HG03025 (cell line): ENCODE measurements around the gene MZF1.
A peak's percentile ranks its signal among the peaks of the same experiment; 100 is the strongest.
"Not testable (repeated sequence)": the region's sequence is repeated elsewhere in the genome, so short reads cannot be mapped to it uniquely, and the experiment has no call there.

Source experiments
- ATAC-seq: cut with Tn5 transposase; IDR thresholded peaks from one replicate; pipeline ENCODE4 v1.9.1; 2021; ENCODE audit warnings: mild to moderate bottlenecking, moderate library complexity; ENCODE audit not compliant: unreplicated experiment, low FRiP score

MZF1 gene

GRCh38 chr19:58572818-58573657, at the start of gene MZF1:
Gene MZF1, minus strand, starts transcription at chr19:58573335. Its CDS starts 1,946 bp downstream, at chr19:58571389.
- peak; percentile 51 for ATAC-seq

DNA sequence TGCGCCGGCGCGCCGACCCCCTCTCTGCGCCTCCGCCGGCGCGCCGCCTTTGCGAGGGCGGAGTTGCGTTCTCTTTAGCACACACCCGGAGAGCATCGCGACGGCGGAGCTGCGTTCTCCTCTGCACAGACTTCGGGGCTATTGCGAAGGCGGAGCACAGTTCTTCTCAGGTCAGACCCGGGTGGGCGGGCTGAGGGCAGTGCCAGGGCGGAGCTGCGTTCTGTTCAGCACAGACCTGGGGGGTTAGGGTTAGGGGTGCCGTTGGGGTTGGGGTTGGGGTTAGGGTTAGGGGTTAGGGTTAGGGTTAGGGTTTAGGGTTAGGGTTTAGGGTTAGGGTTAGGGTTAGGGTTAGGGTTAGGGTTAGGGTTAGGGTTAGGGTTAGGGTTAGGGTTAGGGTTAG, 34.1 kb upstream of the MZF1 start:
- ATAC-seq = not testable (repeated sequence)

DNA sequence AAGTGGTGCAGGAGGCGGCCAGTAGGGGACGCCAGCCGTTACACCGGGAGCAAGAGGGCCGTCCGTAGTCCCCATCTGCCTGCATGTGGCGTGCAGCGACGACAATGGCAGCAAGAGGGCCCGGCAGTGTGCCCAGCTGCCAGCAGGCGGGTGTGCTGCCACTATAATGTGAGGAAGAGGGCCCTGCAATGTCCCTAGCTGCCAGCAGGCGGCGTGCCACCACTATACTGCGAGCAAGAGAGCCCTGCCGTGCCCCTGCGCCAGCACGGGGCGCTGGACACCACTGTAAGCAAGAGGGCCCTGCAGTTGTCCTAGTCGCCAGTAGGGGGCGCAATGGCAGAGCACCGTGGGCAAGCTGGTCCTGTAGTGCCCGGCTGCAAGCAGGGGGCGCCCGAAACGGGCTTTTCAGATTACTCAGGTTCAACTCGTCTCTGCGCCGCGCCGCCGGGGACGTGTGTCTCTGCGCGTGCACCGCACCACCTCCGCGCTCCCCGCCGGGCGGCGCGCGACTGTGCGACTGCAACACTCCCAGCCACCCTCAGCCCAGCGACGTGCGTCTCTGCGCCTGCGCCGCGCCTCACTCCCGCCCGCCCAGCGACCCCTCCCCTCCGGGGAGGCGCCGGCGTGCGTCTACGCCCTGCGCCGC, 33.2 kb upstream of the MZF1 start:
- ATAC-seq = not testable (repeated sequence)

GRCh38 chr19:58586133-58586765, 13.1 kb upstream of the MZF1 start:
- ATAC-seq = no peak

DNA sequence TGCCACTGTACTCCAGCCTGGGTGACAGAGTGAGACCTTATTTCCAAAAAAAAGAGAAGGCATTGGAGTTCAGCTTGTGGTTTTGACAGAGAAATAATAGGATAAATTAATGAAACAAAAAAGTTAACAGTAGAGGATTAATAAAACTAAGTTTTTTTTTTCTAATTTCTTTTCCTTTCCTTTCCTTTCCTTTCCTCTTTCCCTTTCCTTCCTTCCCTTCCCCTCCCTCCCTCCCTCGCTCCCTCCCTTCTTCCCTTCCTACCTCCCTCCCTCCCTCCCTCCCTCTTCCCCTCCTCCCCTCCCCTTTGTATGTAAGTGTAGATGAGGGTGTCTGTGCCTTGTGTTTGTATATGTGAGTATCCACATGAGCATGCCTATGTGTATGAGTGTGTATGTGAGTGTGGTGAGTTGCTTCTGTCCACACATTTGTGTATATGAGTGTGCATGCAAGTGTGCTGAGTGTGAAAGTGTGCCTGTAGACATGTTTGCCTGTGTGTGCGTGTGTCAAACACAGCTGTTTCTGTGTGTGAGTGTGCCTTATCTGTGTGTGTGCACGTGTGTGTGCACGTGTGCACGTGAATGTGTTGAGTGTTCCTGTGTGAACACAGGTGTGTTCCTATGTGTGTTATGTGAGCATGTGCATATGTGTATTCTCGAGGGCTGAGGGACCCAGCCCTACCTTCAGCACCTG, 12.5 kb upstream of the MZF1 start:
- no peak for ATAC-seq

GRCh38 chr19:58584498-58585441, 11.6 kb upstream of the MZF1 start:
- no peak for ATAC-seq

DNA sequence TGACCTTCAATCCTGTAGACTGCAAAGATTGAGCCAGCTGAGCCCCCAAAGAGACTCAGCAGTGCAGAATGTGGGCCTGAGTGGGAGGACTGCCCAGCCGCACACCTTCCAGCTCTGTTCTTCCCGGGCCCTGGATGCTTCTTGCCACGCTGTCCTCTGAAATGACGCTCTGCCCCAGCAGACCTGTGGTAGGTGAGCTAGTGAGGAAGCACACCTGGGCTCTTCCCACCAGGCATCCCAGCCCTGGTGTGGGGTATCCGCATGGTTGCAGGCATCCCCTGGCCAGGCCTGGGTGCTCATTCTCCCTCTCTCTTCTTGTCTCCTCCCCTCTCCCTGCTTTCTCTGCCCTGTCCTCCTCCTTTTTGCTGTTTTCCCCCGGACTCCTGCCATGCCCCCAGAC, 9.8 kb upstream of the MZF1 start:
- no peak for ATAC-seq

DNA sequence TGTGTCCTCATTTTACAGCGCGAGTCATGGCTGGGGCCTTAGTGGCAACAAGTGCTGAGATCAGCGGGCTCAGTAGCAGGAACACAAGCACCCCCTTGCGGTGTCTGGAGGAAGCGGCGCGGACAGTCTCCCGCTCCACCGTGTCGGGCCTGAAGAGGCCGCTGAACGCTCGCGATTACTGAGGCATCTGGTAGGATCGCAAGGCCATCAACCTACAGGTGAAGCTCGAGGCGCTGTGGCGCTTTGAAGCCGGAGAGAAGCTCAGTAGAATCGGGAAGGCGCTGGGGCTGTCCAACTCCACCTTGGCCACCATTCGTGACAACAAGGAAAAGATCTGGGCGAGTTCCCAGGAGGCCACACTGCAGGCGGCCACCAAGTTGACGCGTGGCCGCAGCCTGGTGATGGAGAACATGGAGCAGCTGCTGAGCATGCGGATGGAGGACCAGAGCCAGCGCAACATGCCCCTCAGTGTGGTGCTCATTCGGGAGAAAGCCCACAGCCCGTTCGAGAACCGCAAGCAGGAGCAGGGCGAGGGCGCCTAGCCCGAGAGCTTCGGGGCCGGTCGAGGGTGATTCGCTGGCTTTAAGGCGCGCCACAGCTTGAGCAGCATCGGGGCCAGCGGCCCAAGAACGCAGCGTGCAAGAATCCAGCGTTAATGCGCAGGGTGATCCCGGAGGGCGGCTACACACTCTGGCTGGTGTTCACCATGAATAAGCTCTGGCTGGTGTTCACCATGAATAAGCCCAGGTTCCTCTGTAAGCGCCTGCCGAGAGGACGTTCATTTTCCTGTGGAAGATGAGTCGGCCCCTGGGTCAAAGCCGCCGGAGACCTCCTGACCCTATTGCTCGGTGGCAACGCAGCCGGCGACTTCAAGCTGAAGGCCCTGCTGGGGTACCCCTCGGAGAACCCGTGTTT, 8.3 kb upstream of the MZF1 start:
- no peak for ATAC-seq

- ATAC-seq = no peak
Observed at GRCh38 chr19:58579473-58580142, 6.5 kb upstream of the MZF1 start.

DNA sequence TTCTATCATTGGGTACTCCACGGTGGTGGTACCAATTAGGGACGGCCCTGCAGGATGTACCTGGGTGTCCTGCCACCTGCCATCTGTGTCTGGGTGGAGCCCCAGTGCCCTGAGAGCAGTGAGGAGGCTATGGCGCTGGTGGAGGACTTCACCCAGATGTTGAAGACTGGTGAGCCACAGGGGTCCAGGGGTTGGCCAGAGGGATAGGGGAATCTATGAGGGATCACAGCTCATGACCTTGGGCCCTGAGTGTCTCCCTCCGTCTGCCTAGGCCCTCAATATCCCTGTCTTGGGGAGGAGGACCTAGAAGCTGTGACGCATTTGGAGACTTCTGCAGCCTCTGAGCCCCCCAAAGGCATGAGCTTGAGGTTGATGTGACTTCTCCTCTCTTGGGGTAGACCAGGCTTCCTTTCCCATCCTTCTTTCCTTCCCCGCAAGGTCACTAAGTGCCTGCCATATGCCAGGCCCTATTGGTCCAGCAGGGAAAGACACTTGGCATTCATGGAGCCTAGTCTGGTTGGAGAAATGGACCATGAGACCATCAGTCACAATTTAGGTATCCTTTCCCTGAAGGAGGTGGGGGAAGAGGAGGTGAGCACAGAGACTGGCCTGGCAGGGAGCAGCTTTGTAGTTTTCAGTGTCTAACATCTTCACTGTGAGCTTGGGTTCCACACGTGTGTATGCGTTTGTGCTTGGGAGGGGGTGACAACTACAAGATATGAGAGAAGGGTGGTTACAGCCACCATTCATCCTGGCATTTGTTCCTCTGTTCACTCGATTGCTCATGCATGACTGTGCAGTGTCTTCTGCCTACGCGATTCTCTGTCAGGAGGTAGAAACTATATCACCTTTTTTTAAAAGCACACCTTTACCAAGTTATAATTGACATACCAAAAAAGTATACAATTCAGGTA, 5.1 kb upstream of the MZF1 start:
- no peak for ATAC-seq

DNA sequence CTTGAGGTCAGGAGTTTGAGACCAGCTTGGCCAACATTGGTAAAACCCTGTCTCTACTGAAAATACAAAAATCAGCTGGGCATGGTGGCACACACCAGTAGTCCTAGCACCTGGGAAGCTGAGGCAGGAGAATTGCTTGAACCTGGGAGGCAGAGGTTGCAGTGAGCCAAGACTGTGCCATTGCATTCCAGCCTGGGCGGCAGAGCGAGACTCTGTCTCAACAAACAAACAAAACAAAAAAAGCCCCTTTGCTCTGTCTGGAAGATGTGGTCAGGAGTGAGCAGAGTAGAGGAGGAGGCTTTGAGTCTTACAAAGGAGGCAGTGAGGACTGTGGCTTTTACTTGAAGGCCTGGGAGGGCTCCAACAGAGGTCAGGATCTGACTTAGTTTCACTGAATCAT, 4.4 kb upstream of the MZF1 start:
- not testable (repeated sequence) for ATAC-seq

- ATAC-seq = peak; percentile 38
Observed at GRCh38 chr19:58575183-58576041, 2.3 kb upstream of the MZF1 start.

DNA sequence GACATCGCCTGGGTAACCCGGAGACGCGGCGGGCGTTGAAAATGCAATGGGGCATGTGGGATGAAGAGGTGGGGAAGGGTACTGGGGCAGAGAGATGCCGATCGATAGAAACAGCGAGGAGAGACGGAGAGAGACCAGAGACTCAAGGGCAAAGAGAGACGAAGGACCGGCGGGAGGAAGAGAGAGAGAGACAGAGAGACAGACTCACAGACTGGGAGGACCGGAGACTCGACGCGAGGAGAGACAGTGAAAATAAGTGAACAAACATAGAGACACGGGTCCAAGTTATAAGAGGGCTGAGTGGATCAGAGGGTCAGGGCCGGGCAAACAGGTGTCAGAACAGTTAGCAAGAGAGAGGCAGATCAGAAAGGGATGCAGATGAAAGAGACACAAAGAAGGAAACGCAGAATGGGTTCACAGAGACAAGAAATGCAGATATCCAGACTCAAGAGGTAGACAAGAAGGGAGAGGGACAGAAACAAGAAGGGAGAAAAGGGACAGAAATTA, 576 bp upstream of the MZF1 start:
- ATAC-seq = no peak

DNA sequence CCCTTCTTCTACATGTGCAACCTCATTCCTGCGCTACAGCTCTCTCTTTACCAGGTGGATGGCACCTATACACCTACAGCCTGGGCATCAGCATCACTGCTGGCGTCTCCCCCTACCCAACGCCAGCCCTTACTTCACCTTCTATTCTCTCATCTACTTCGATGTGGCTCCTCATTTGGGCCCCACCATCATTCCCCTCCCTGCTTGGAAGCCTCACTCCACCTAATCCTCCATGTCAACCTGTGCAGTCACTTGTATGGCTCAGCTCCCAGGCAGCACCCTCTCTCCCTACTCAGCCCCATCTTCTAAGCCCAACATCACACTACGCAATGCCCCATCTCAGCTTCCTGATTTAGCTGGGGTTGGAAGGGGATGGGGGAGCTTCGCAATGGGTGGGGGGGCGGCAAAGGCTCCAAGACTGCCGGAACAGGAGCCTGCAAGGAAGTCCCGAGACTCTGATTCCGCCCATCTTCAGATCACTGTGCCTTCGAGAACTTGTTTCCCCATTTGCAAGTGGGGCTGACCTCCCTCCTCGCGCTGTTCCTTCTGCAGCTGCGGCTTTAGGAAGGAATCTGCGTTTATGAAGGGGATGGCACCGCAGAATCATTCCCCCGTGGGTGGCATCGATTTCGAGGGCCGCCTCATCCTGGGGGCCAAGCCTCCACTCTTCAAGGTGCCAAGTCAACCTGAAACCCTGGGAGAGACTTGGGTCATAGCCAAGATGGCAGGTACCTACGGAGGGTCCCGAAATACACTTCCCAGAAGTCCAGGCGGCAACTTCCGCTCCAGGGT, 913 bp downstream of the MZF1 start:
- no peak for ATAC-seq

DNA sequence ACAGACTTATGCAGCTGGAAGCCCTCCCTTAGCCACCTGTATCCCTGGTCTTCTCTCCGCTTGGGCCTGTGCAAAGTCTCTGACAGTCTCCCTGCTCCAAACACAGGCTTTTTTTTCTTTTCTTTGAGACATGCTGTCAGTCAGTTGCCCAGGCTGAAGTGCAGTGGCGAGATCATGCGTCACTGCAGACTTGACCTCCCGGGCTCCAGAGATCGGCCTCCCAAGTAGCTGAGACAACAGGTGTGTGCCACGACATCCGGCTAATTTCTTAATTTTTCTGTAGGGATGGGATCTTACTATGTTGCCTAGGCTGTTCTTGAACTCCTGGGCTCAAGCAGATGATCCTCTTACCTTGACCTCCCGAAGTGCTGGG, 1.6 kb downstream of the MZF1 start:
- ATAC-seq = no peak
